ENCODE results near the gene ATP5F1D. TPM values are rescaled to one million over a fixed set of nuclear protein-coding genes. Genes with fewer than 3 reads are reported as not detected.

ATP5F1D gene
- total and polyA plus RNA-seq, 9 donors, result 1.3 to 218 (median 138) TPM

- Histone ChIP-seq H3K4me1 (ENCODE audit: insufficient read depth) (peaks cover 3% of the 10 kb centered on the region), H3K27me3 (no peaks in the 10 kb centered on the region), H3K27ac (peak overlapping the region; percentile 29 to 60), H3K9me3 (no peaks in the 10 kb centered on the region), H3K4me3 (no peak overlapping the region), H3K36me3 (no peaks in the 10 kb centered on the region)
- TF ChIP-seq, protein P1, sequence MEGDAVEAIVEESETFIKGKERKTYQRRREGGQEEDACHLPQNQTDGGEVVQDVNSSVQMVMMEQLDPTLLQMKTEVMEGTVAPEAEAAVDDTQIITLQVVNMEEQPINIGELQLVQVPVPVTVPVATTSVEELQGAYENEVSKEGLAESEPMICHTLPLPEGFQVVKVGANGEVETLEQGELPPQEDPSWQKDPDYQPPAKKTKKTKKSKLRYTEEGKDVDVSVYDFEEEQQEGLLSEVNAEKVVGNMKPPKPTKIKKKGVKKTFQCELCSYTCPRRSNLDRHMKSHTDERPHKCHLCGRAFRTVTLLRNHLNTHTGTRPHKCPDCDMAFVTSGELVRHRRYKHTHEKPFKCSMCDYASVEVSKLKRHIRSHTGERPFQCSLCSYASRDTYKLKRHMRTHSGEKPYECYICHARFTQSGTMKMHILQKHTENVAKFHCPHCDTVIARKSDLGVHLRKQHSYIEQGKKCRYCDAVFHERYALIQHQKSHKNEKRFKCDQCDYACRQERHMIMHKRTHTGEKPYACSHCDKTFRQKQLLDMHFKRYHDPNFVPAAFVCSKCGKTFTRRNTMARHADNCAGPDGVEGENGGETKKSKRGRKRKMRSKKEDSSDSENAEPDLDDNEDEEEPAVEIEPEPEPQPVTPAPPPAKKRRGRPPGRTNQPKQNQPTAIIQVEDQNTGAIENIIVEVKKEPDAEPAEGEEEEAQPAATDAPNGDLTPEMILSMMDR (IDR thresholded peaks at IDR 0.05), result peak; percentile 48 to 80 (median 68)
- no peak for TF ChIP-seq EP300 (IDR thresholded peaks at IDR 0.05)
- no peak for TF ChIP-seq POLR2A (IDR thresholded peaks at IDR 0.05)
- intact Hi-C loops (cut with DNase I), result no loop called here
- peak; percentile 66 to 85 (median 79) for DNase-seq
- WGBS, 3 donors, result 54 to 65% (median 57%) methylated on average over 27 to 38 of the region's 38 CpGs
Measured at GRCh38 chr19:1220976-1221903, 20.3 kb upstream of the ATP5F1D start.

- Histone ChIP-seq H3K27me3 (no peaks in the 10 kb centered on the region), H3K9me3 (no peaks in the 10 kb centered on the region), H3K4me3 (no peak overlapping the region), H3K36me3 (no peaks in the 10 kb centered on the region), H3K4me1 (ENCODE audit: insufficient read depth) (peaks cover 3% of the 10 kb centered on the region), H3K27ac (peak overlapping the region; percentile 29 to 60)
- TF ChIP-seq EP300 (IDR thresholded peaks at IDR 0.05) (no peak), POLR2A (IDR thresholded peaks at IDR 0.05) (no peak)
- TF ChIP-seq, protein P1 (IDR thresholded peaks at IDR 0.05), result no peak
- intact Hi-C loops (cut with DNase I), result no loop called here
- 76 to 91% (median 80%) methylated on average over 12 to 22 of the region's 22 CpGs for WGBS, 3 donors
- no peak for DNase-seq
Measured at GRCh38 chr19:1221904-1222255, 19.7 kb upstream of the ATP5F1D start.

DNA sequence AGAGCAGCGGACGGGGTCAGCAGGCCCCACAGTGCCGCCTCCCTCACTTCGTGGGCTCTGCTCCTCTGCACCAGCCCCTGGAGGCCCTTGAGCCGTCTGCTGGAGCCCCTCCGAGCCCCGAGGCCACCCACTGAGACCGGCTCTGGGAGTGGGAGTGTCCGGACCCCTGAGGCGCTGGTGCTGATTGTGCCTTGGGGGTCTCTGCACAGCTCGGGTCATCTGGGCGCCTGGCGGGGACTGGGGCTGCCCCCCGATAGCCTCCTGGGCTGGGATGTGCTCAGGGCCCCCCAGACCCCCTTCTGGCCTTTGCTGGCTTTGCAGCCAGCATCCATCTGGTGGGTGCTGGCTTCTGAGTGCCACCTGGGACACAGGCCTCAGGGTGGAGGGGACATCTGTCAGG is 19.2 kb upstream of the ATP5F1D start:
- Histone ChIP-seq H3K4me1 (ENCODE audit: insufficient read depth) (peaks cover 3% of the 10 kb centered on the region), H3K9me3 (no peaks in the 10 kb centered on the region), H3K27me3 (no peaks in the 10 kb centered on the region), H3K4me3 (no peak overlapping the region), H3K36me3 (no peaks in the 10 kb centered on the region), H3K27ac (peak overlapping the region in 1 of 2 donors; percentile 29)
- TF ChIP-seq EP300 (IDR thresholded peaks at IDR 0.05) (no peak), POLR2A (IDR thresholded peaks at IDR 0.05) (no peak)
- TF ChIP-seq, protein P1 (IDR thresholded peaks at IDR 0.05), result no peak
- no peak for DNase-seq
- intact Hi-C loops (cut with DNase I), result no loop called here
- WGBS, 3 donors, result 79 to 83% (median 81%) methylated on average over 14 of the region's 14 CpGs

GRCh38 chr19:1223018-1223855 is 18.3 kb upstream of the ATP5F1D start:
- no peak for DNase-seq

More at GRCh38 chr19:1223018-1223855, 18.3 kb upstream of the ATP5F1D start:
- Histone ChIP-seq H3K9me3 (no peaks in the 10 kb centered on the region), H3K27ac (no peak overlapping the region), H3K4me3 (no peak overlapping the region), H3K27me3 (no peaks in the 10 kb centered on the region), H3K36me3 (no peaks in the 10 kb centered on the region), H3K4me1 (ENCODE audit: insufficient read depth) (peaks cover 3% of the 10 kb centered on the region)
- intact Hi-C loops (cut with DNase I), result no loop called here
- TF ChIP-seq POLR2A (IDR thresholded peaks at IDR 0.05) (no peak), EP300 (IDR thresholded peaks at IDR 0.05) (no peak)
- TF ChIP-seq, protein P1 (IDR thresholded peaks at IDR 0.05), result no peak
- 70 to 75% (median 73%) methylated on average over 47 to 48 of the region's 48 CpGs for WGBS, 3 donors
